Renal cortical epithelial cell (primary cell): Measurements from ENCODE around the gene CCDC144A. TPM values are rescaled to one million over a fixed set of nuclear protein-coding genes. Genes with fewer than 3 reads are reported as not detected.
"Not testable (repeated sequence)": the region's sequence is repeated elsewhere in the genome, so short reads cannot be mapped to it uniquely, and the experiment has no call there.

Experiments
- DNase-seq: peaks from one replicate; pipeline ENCODE4 v3.0.0-alpha.2; 2011; ENCODE audit warnings: low read depth
- total RNA-seq: library from RNA; depleted of rRNA; stranded (reverse); fragments of >200 nt; gene quantifications from 2 replicates; pipeline ENCODE4 v1.2.3, GENCODE V29; 2014

The CCDC144A gene
- total RNA-seq, 1 donor from 2014 or later, result 7.9 TPM

GRCh38 chr17:16820161-16820877, 130.3 kb downstream of the CCDC144A start:
- DNase-seq, result no peak

- DNase-seq, result no peak
These were observed 131.0 kb downstream of the CCDC144A start for GRCh38 chr17:16820979-16821543.

- DNase-seq, result not testable (repeated sequence)
These were observed 132.1 kb downstream of the CCDC144A start for GRCh38 chr17:16822133-16822532.

DNA sequence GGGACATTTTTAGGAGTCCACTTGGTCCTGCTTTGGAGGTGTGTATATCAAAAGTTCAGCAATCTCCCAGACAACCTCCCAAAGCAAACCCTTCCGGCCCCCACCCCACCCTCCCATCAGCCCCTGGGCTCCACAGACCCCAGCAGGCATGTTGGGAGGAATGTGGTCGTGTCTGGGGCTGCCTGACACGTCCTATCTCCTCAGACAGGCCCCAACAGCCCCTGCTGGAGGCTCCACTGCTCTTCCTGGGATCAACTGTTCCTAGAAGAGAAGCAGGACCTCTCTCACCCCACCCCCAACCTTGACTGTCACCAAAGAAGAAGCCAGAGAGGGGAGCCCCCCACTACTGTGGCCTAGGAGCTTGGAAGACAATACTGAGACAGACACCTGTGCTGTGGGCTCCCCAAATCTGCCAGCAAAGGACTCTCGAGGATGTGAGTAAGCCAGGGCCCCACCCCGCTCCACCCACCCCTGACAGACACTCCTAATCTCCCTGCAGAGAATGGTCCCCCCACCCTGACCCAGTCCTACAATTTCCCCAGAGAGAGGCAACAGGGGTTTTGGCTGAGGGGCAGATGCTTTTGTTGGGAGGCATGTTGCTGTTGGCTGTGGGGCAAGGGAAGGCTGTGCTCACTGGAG, 133.8 kb downstream of the CCDC144A start:
- not testable (repeated sequence) for DNase-seq

Other genes with a start within 250 kb of the CCDC144A start
- gene LRRC75A, start 198.0 kb upstream of the CCDC144A start, total RNA-seq, result under 0.01 and 0.30 TPM in 2 replicates
- 3.0 and 8.2 TPM in 2 replicates for gene ZNF287, start 121.0 kb upstream of the CCDC144A start, total RNA-seq
- 4.9 and 7.1 TPM in 2 replicates for gene ZNF624, start 36.4 kb upstream of the CCDC144A start, total RNA-seq